GM23248 (cell line): Measurements from ENCODE around the gene TLL1. TPM values are rescaled to one million over a fixed set of nuclear protein-coding genes. Genes with fewer than 3 reads are reported as not detected.

Experiments
- DNase-seq: peaks from one replicate; pipeline ENCODE4 v3.0.0-alpha.2; 2015
- H2AFZ ChIP-seq: fragments of 200-600 bp; sonication (generic); 2 replicates; pipeline ENCODE4 v1.6.1; 2016; ENCODE audit warnings: antibody characterized with exemption
- H3F3A ChIP-seq: fragments of 200-600 bp; sonication (generic); 2 replicates; pipeline ENCODE4 v1.6.1; 2016; ENCODE audit warnings: mild to moderate bottlenecking, antibody characterized with exemption, mixed run types; ENCODE audit not compliant: insufficient read depth
- H3K27ac ChIP-seq: fragments of 200-600 bp; sonication (generic); 2 replicates; pipeline ENCODE4 v1.5.1; 2016; ENCODE audit warnings: mild to moderate bottlenecking
- H3K27me3 ChIP-seq: fragments of 200-600 bp; sonication (generic); replicated peaks from 2 replicates; pipeline ENCODE4 v1.6.1; 2016; ENCODE audit warnings: mild to moderate bottlenecking; ENCODE audit not compliant: insufficient read depth
- H3K36me3 ChIP-seq: fragments of 200-600 bp; sonication (generic); 2 replicates; pipeline ENCODE4 v1.6.1; 2016; ENCODE audit warnings: low read depth, mild to moderate bottlenecking
- H3K4me1 ChIP-seq: fragments of 200-600 bp; sonication (generic); 2 replicates; pipeline ENCODE4 v1.6.1; 2016; ENCODE audit warnings: mild to moderate bottlenecking; ENCODE audit not compliant: insufficient read depth
- H3K4me2 ChIP-seq: fragments of 200-600 bp; sonication (generic); one replicate; pipeline ENCODE4 v1.6.1; 2016; ENCODE audit warnings: mild to moderate bottlenecking; ENCODE audit not compliant: unreplicated experiment
- H3K4me3 ChIP-seq: fragments of 200-600 bp; sonication (generic); 2 replicates; pipeline ENCODE4 v1.5.1; 2016; ENCODE audit warnings: mild to moderate bottlenecking
- H3K79me2 ChIP-seq: fragments of 200-600 bp; sonication (generic); 2 replicates; pipeline ENCODE4 v1.6.1; 2016; ENCODE audit warnings: mild to moderate bottlenecking; ENCODE audit not compliant: insufficient read depth
- H3K9ac ChIP-seq: fragments of 200-600 bp; sonication (generic); 2 replicates; pipeline ENCODE4 v1.6.1; 2016; ENCODE audit warnings: mild to moderate bottlenecking
- H3K9me2 ChIP-seq: fragments of 200-600 bp; sonication (generic); 2 replicates; pipeline ENCODE4 v1.6.1; 2016; ENCODE audit warnings: mixed run types, mild to moderate bottlenecking, moderate library complexity; ENCODE audit not compliant: insufficient read depth
- H3K9me3 ChIP-seq: fragments of 200-600 bp; sonication (generic); one replicate; pipeline ENCODE4 v1.6.1; 2017; ENCODE audit warnings: low read depth
- H4K20me1 ChIP-seq: fragments of 200-600 bp; sonication (generic); 2 replicates; pipeline ENCODE4 v1.6.0; 2016; ENCODE audit not compliant: insufficient read depth
- EZH2 ChIP-seq: fragments of 200-600 bp; sonication (generic); IDR thresholded peaks from 2 replicates; pipeline ENCODE4 v1.6.1; 2018; ENCODE audit warnings: antibody characterized with exemption, mild to moderate bottlenecking; ENCODE audit not compliant: insufficient read depth, poor library complexity, severe bottlenecking
- EZH2phosphoT487 ChIP-seq: fragments of 200-600 bp; sonication (generic); IDR thresholded peaks from 2 replicates; pipeline ENCODE4 v1.6.1; 2018; ENCODE audit warnings: antibody characterized with exemption, moderate library complexity, mild to moderate bottlenecking, low read depth; ENCODE audit not compliant: insufficient read depth
- WGBS, 2 experiments: methylation state at CpG; one replicate each; pipeline ENCODE4 v1.1.6; 2015 to 2017; ENCODE audit warnings: low lambda C conversion rate in 2 of 2, low coverage in 1 of 2; ENCODE audit errors: missing lambda C conversion rate in 2 of 2; 5-methylcytosine and 5-hydroxymethylcytosine counted together
- in situ Hi-C: fragments of 300-500 bp; cut with MboI; formaldehyde crosslinking; loops from 2 replicates; pipeline ENCODE4 v1.15.0; 2020
- polyA plus RNA-seq: library from polyadenylated mRNA; unstranded; fragments of >200 nt; fragmentation: Nextera tagmentation; extraction: Ambion mirVana; gene quantifications from 2 replicates; pipeline ENCODE4 v1.2.1, GENCODE V29; 2016
- total RNA-seq: library from RNA; depleted of rRNA; stranded (reverse); fragments of >200 nt; shearing (Covaris generic); gene quantifications from 2 replicates; pipeline ENCODE4 v1.2.3, GENCODE V29; 2014

The TLL1 gene
- total and polyA plus RNA-seq, 2 experiments from 2014 or later, result not detected

GRCh38 chr4:165906272-165906671 is 33.2 kb downstream of the TLL1 start:
- 14 to 24% methylated on average over 1 of the region's 1 CpG for WGBS, 2 experiments
- Histone ChIP-seq H3F3A (no peaks in the 10 kb centered on the region), H3K4me2 (no peak overlapping the region), H3K4me3 (no peak overlapping the region), H3K9me3 (no peaks in the 10 kb centered on the region), H3K36me3 (no peaks in the 10 kb centered on the region), H3K79me2 (no peaks in the 10 kb centered on the region), H3K9me2 (no peaks in the 10 kb centered on the region), H4K20me1 (no peaks in the 10 kb centered on the region), H2AFZ (no peak overlapping the region), H3K4me1 (no peaks in the 10 kb centered on the region), H3K9ac (no peak overlapping the region), H3K27ac (no peak overlapping the region), H3K27me3 (no peaks in the 10 kb centered on the region)
- in situ Hi-C loops, result no loop called here
- DNase-seq, result no peak
- TF ChIP-seq EZH2 (no peak), EZH2phosphoT487 (no peak)

GRCh38 chr4:165909947-165910346 is 36.9 kb downstream of the TLL1 start:
- H3K27ac ChIP-seq, result no peak overlapping the region
- no peaks in the 10 kb centered on the region for H3K9me2 ChIP-seq
- WGBS, 2 experiments, result 0 to 4% methylated on average over 2 of the region's 2 CpGs
- H4K20me1 ChIP-seq, result no peaks in the 10 kb centered on the region
- H2AFZ ChIP-seq, result no peak overlapping the region
- no peaks in the 10 kb centered on the region for H3K27me3 ChIP-seq
- no peak overlapping the region for H3K4me2 ChIP-seq
- no peak for DNase-seq
- in situ Hi-C loops, result no loop called here
- H3K4me1 ChIP-seq, result no peaks in the 10 kb centered on the region
- no peaks in the 10 kb centered on the region for H3F3A ChIP-seq
- H3K36me3 ChIP-seq, result no peaks in the 10 kb centered on the region
- H3K9ac ChIP-seq, result no peak overlapping the region
- no peaks in the 10 kb centered on the region for H3K79me2 ChIP-seq
- H3K9me3 ChIP-seq, result no peaks in the 10 kb centered on the region
- no peak overlapping the region for H3K4me3 ChIP-seq
- TF ChIP-seq EZH2 (no peak), EZH2phosphoT487 (no peak)

- DNase-seq, result no peak
- 10 to 14% methylated on average over 3 of the region's 3 CpGs for whole genome bisulfite sequencing, 2 experiments
- Histone ChIP-seq H3K36me3 (no peaks in the 10 kb centered on the region), H3K9me2 (no peaks in the 10 kb centered on the region), H3K27me3 (no peaks in the 10 kb centered on the region), H3K4me2 (no peak overlapping the region), H2AFZ (no peak overlapping the region), H4K20me1 (no peaks in the 10 kb centered on the region), H3K79me2 (no peaks in the 10 kb centered on the region), H3K27ac (no peak overlapping the region), H3K9me3 (no peaks in the 10 kb centered on the region), H3K4me3 (no peak overlapping the region), H3K9ac (no peak overlapping the region), H3K4me1 (no peaks in the 10 kb centered on the region), H3F3A (no peaks in the 10 kb centered on the region)
- TF ChIP-seq EZH2phosphoT487 (no peak), EZH2 (no peak)
- in situ Hi-C loops, result no loop called here
Observed at GRCh38 chr4:165915215-165915614, 42.2 kb downstream of the TLL1 start.

- no peaks in the 10 kb centered on the region for H3K27me3 ChIP-seq
- H3K79me2 ChIP-seq, result no peaks in the 10 kb centered on the region
- 10 to 13% methylated on average over 3 of the region's 3 CpGs for WGBS, 2 experiments
- H2AFZ ChIP-seq, result no peak overlapping the region
- in situ Hi-C loops, result no loop called here
- H4K20me1 ChIP-seq, result no peaks in the 10 kb centered on the region
- H3K9me3 ChIP-seq, result no peaks in the 10 kb centered on the region
- no peaks in the 10 kb centered on the region for H3K9me2 ChIP-seq
- no peaks in the 10 kb centered on the region for H3K4me1 ChIP-seq
- no peak overlapping the region for H3K27ac ChIP-seq
- no peak overlapping the region for H3K4me3 ChIP-seq
- no peaks in the 10 kb centered on the region for H3F3A ChIP-seq
- H3K9ac ChIP-seq, result no peak overlapping the region
- TF ChIP-seq EZH2phosphoT487, result no peak
- TF ChIP-seq EZH2, result no peak
- no peak for DNase-seq
- no peaks in the 10 kb centered on the region for H3K36me3 ChIP-seq
- H3K4me2 ChIP-seq, result no peak overlapping the region
Observed at GRCh38 chr4:165921546-165921945, 48.5 kb downstream of the TLL1 start.

- Histone ChIP-seq H3K9ac (no peak overlapping the region), H3K27ac (no peak overlapping the region), H3K36me3 (no peaks in the 10 kb centered on the region), H2AFZ (no peak overlapping the region), H3K79me2 (no peaks in the 10 kb centered on the region), H3K9me2 (no peaks in the 10 kb centered on the region), H3K9me3 (no peaks in the 10 kb centered on the region), H3K4me3 (no peak overlapping the region), H3K4me1 (no peaks in the 10 kb centered on the region), H4K20me1 (no peaks in the 10 kb centered on the region), H3K27me3 (no peaks in the 10 kb centered on the region), H3K4me2 (no peak overlapping the region), H3F3A (no peaks in the 10 kb centered on the region)
- no peak for TF ChIP-seq EZH2
- no peak for DNase-seq
- in situ Hi-C loops, result no loop called here
Observed at GRCh38 chr4:165922747-165923146, 49.7 kb downstream of the TLL1 start.
